ENCODE results near the gene BLNK.

DNA sequence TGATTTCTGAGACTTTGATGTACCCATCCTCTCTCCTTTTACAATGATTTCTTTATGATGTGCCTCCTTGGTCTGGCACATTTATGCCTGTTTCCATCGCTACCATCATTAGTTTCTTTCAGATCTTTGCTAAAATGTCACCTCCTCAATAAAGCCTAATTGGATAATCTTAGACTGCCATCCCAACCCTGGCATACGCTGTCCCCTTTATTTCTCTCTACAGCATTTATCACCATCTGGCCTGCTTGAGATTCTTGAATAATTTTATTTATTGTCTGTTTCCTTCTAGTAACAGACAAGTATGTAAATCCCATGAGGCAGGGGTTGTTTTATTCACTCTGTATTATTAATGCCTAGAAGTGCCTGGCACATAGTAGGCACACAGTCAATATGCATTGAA is 26.1 kb upstream of the BLNK start:
- TF ChIP-seq CTCF (IDR thresholded peaks at IDR 0.05) (no peak), POLR2A (IDR thresholded peaks at IDR 0.05) (no peak)
